AG09319 (cell line): ENCODE measurements around the gene PHYKPL.
"Not testable (repeated sequence)": the region's sequence is repeated elsewhere in the genome, so short reads cannot be mapped to it uniquely, and the experiment has no call there.

Experiments
- DNase-seq: peaks from one replicate; pipeline ENCODE4 v3.0.0-alpha.2; 2010; ENCODE audit warnings: low read depth; ENCODE audit errors: extremely low read depth
- TF ChIP-seq, protein P1 (sequence below): IDR thresholded peaks from 2 replicates; pipeline ENCODE4 v1.5.1; 2011; ENCODE audit warnings: low read depth, mild to moderate bottlenecking, inconsistent platforms, low read length, moderate library complexity

PHYKPL gene

GRCh38 chr5:178265746-178266145 is 33.1 kb upstream of the PHYKPL start:
- TF ChIP-seq, protein P1, sequence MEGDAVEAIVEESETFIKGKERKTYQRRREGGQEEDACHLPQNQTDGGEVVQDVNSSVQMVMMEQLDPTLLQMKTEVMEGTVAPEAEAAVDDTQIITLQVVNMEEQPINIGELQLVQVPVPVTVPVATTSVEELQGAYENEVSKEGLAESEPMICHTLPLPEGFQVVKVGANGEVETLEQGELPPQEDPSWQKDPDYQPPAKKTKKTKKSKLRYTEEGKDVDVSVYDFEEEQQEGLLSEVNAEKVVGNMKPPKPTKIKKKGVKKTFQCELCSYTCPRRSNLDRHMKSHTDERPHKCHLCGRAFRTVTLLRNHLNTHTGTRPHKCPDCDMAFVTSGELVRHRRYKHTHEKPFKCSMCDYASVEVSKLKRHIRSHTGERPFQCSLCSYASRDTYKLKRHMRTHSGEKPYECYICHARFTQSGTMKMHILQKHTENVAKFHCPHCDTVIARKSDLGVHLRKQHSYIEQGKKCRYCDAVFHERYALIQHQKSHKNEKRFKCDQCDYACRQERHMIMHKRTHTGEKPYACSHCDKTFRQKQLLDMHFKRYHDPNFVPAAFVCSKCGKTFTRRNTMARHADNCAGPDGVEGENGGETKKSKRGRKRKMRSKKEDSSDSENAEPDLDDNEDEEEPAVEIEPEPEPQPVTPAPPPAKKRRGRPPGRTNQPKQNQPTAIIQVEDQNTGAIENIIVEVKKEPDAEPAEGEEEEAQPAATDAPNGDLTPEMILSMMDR, result no peak

GRCh38 chr5:178264044-178264443 is 31.4 kb upstream of the PHYKPL start:
- no peak for DNase-seq
- TF ChIP-seq, protein P1, result no peak

More at GRCh38 chr5:178265746-178266145, 33.1 kb upstream of the PHYKPL start:
- DNase-seq, result no peak

GRCh38 chr5:178261666-178262600 is 29.3 kb upstream of the PHYKPL start:
- TF ChIP-seq, protein P1, result no peak
- no peak for DNase-seq

GRCh38 chr5:178259623-178260536 is 27.3 kb upstream of the PHYKPL start:
- TF ChIP-seq, protein P1, result no peak
- no peak for DNase-seq

DNA sequence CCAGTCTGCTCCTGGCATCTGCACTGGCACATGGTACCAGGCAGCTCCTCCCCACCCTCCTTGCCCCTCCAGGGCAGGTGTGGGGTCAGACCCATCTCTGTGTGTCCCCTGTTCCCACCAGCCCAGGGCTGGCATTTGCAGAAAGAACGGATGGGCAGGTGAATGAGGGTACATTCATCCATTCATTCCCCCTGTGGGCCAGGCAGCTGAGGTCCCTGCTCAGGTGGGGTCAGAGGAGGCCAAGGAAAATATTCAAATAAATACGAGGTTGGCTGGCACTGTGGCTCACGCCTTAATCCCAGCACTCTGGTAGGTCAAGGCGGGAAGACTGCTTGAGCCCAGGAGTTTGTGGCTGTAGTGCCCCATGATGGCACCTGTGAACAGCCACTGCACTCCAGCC is 25.0 kb upstream of the PHYKPL start:
- TF ChIP-seq, protein P1, result no peak
- DNase-seq, result no peak

DNA sequence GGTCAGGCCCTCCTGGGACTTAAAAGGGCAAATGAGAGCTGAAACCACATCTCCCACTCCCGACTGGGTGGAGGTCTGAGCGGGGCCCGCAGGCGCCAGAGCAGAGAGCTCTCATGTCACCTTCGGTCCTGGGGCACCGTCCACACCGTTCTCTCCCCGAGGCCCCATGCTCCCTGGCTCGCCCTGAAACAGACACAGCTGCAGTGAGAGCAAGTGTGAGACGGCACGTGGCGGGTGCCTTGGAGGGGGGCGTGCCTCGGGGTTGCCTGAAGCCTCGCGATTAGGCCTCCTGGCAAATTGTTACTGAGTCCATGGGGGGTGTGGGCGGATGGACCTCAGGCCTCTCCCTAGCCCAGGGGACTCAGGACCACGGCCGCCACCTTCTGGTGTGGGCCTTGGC is 24.1 kb upstream of the PHYKPL start:
- DNase-seq, result no peak
- TF ChIP-seq, protein P1, result no peak

GRCh38 chr5:178253632-178254031 is 21.0 kb upstream of the PHYKPL start:
- not testable (repeated sequence) for DNase-seq
